ENCODE results near the gene SMAD6.

- TF ChIP-seq CTCF (IDR thresholded peaks at IDR 0.05) (no peak), POLR2A (IDR thresholded peaks at IDR 0.05) (no peak)
Measured at GRCh38 chr15:66773129-66773873, 71.3 kb downstream of the SMAD6 start.

Measured in right lobe of liver (tissue), 4 donors.